K562 (cell line): ENCODE data around the gene VGF. TPM values are rescaled to one million over a fixed set of nuclear protein-coding genes. Genes with fewer than 3 reads are reported as not detected.

Experiments used
- CREB3L1 ChIP-seq: fragments of 450-650 bp; IDR thresholded peaks from 2 replicates; pipeline ENCODE4 v1.6.1; 2014; ENCODE audit warnings: low read depth, mild to moderate bottlenecking, moderate library complexity, borderline replicate concordance
- MEIS2 ChIP-seq: fragments of 450-650 bp; IDR thresholded peaks from 2 replicates; pipeline ENCODE4 v1.6.1; 2014; ENCODE audit warnings: mild to moderate bottlenecking; ENCODE audit not compliant: partially characterized antibody
- NR2C1 ChIP-seq, 2 experiments: fragments of 450-650 bp; IDR thresholded peaks; 2 replicates each; pipeline ENCODE4 v1.6.1; 2017; ENCODE audit warnings: mild to moderate bottlenecking in 2 of 2, antibody characterized with exemption in 1 of 2, inconsistent platforms in 1 of 2, missing compliant biosample characterization in 1 of 2, missing genetic modification characterization in 1 of 2
- RCOR1 ChIP-seq, 2 experiments: IDR thresholded peaks; 2 replicates each; pipeline ENCODE4 v1.6.1; 2012; ENCODE audit warnings: low read depth in 2 of 2, low read length in 2 of 2, borderline replicate concordance in 1 of 2, improper control_type of control experiment in 1 of 2
- REST ChIP-seq, 2 experiments: fragments of 450-650 bp; formaldehyde crosslinking in 1 of 2; IDR thresholded peaks; 2 replicates each; pipeline versions ENCODE4 v1.4.0 to v1.6.1; 2014 to 2020; ENCODE audit warnings: mild to moderate bottlenecking in 2 of 2, borderline replicate concordance in 1 of 2, low read depth in 1 of 2
- SREBF1 ChIP-seq: fragments of 150-350 bp; IDR thresholded peaks from 2 replicates; pipeline ENCODE4 v1.6.1; 2014; ENCODE audit warnings: antibody characterized with exemption, low read depth, low read length, borderline replicate concordance
- TRIM25 ChIP-seq: fragments of 450-650 bp; IDR thresholded peaks from 2 replicates; pipeline ENCODE4 v1.7.0; 2016; ENCODE audit warnings: borderline replicate concordance
- U2AF1 ChIP-seq: fragments of 200-400 bp; formaldehyde crosslinking; optimal IDR thresholded peaks from 2 replicates; pipeline ENCODE3; 2017; ENCODE audit warnings: mild to moderate bottlenecking, low read depth, low read length, moderate library complexity
- ZNF384 ChIP-seq: IDR thresholded peaks from 2 replicates; pipeline ENCODE4 v1.6.1; 2012; ENCODE audit warnings: low read depth, low read length, improper control_type of control experiment
- polyA plus RNA-seq, 8 experiments: library from polyadenylated mRNA; depleted of rRNA in 4 of 8; stranded (reverse) in 5 of 8; unstranded in 3 of 8; fragments of >200 nt; fragmentation: Nextera tagmentation in 2 of 8; fragmentation: Illumina TruSeq in 1 of 8; extraction: Ambion mirVana in 2 of 8; extraction: Trizol in 1 of 8; gene quantifications; 2 replicates each; pipeline versions ENCODE4 v1.2.1 to v1.2.3, GENCODE V29; 2011 to 2014; ENCODE audit warnings: inconsistent platforms in 1 of 8, missing spikeins in 1 of 8
- total RNA-seq, 7 experiments: library from RNA; depleted of rRNA in 6 of 7; stranded (reverse); fragments of >200 nt in 6 of 7; fragmentation: Illumina TruSeq in 2 of 7; extraction: Trizol in 2 of 7; gene quantifications; 2 replicates each; pipeline versions ENCODE4 v1.2.1 to v1.2.3, GENCODE V29; 2011 to 2021; ENCODE audit warnings: low replicate concordance in 1 of 7

VGF gene
- total and polyA plus RNA-seq, 9 of the 15 experiments (the other 6 are each of a cell fraction or from before 2014, with no cell fraction given): 0.03 to 5.7 (median 0.34) TPM

GRCh38 chr7:101200862-101201599 lies 35.7 kb upstream of the VGF start, which contains the start of gene MOGAT3 (continued):
- TF ChIP-seq SREBF1 (no peak), TRIM25 (no peak), ZNF384 (0 out of 2 replicates have a peak, but pooled peaks have one; percentile 10), REST (IDR thresholded peaks at IDR 0.05; ENCODE audit: borderline replicate concordance) (peak; percentile 47), REST (CRISPR knock-in tag; IDR thresholded peaks at IDR 0.05; ENCODE audit: low read depth) (no peak), RCOR1 (IDR thresholded peaks at IDR 0.05; ENCODE audit: borderline replicate concordance in 1 of 2, low read depth in 2 of 2, low read length in 2 of 2) (peak in 1 of 2 experiments; percentile 25; a peak in 1 of 4 replicates), NR2C1 (IDR thresholded peaks at IDR 0.05) (peak; percentile 72), NR2C1 (tag; IDR thresholded peaks at IDR 0.05) (0 out of 2 replicates have a peak, but pooled peaks have one; percentile 35), CREB3L1 (no peak), MEIS2 (peak; percentile 63), U2AF1 (no peak)
